GM23338 (cell line): Measurements from ENCODE around the gene TOMM6. TPM values are rescaled to one million over a fixed set of nuclear protein-coding genes. Genes with fewer than 3 reads are reported as not detected.

Experiments used
- JUNB ChIP-seq: IDR thresholded peaks from one replicate; pipeline ENCODE4 v1.6.1; 2016; ENCODE audit warnings: antibody characterized with exemption; ENCODE audit not compliant: unreplicated experiment
- NANOG ChIP-seq: IDR thresholded peaks from 2 replicates; pipeline ENCODE4 v1.6.1; 2016; ENCODE audit warnings: antibody characterized with exemption, borderline replicate concordance
- POLR2AphosphoS5 ChIP-seq: IDR thresholded peaks from 2 replicates; pipeline ENCODE4 v1.6.1; 2016; ENCODE audit warnings: antibody characterized with exemption, low read depth
- STAT1 ChIP-seq: IDR thresholded peaks from one replicate; pipeline ENCODE4 v1.6.1; 2016; ENCODE audit warnings: antibody characterized with exemption; ENCODE audit not compliant: unreplicated experiment
- ZNF331 ChIP-seq: fragments of 250-450 bp; sonication (Bioruptor Pico); IDR thresholded peaks from 2 replicates; pipeline ENCODE4 v1.5.0; 2020; ENCODE audit warnings: low read depth, mild to moderate bottlenecking, moderate library complexity
- ZNF462 ChIP-seq: fragments of 250-450 bp; sonication (Bioruptor Pico); IDR thresholded peaks from 2 replicates; pipeline ENCODE4 v1.5.0; 2020; ENCODE audit warnings: mild to moderate bottlenecking, moderate library complexity
- polyA plus RNA-seq: library from polyadenylated mRNA; unstranded; fragments of >200 nt; fragmentation: Nextera tagmentation; extraction: Ambion mirVana; gene quantifications from 2 replicates; pipeline ENCODE4 v1.2.1, GENCODE V29; 2016
- total RNA-seq: library from RNA; depleted of rRNA; stranded (reverse); fragments of >200 nt; shearing (Covaris generic); gene quantifications from 2 replicates; pipeline ENCODE4 v1.2.3, GENCODE V29; 2014
- TF ChIP-seq, protein P1 (sequence below), 2 experiments: fragments of 200-600 bp in 1 of 2; sonication (generic) in 1 of 2; conservative IDR thresholded peaks; 2 replicates each; pipeline versions ENCODE4 v1.5.1 to v1.6.1; 2016 to 2017; ENCODE audit warnings: antibody characterized with exemption in 2 of 2, low read depth in 2 of 2, mild to moderate bottlenecking in 2 of 2, moderate library complexity in 1 of 2

Gene TOMM6
- total and polyA plus RNA-seq, 2 experiments from 2014 or later, result 195 to 372 TPM

DNA sequence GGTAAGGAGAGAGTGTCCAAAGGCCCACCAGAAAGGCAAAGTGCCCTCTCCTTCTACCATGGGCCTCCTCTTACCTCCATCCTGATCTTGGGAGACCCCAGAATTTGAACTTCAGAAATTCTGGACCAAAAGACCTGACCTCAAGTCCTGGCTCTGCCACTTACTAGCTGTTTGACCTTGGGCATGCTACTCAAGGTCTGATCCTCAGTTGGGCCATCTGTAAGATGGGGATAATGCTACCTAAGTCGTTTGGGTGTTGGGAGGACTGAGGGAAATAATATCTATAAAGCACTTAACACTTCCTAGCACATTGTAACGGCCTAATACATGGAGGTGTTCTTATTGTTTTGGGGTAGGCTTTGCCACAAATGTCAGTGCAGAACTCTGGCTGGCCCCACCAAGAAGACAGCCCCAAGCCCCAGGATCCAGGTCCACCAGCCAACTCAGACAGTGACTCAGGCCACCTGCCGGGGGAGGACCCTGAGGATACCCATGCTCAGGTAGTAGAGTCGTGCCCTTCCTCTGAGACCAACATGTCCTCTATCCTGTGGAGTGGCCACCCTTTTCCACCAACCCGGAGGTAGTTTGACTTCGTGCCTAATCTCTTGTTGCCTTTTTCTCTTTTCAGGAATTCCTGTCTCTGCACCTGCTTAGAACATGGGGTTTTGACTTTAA is 4.3 kb upstream of the TOMM6 start (continued):
- no peak for TF ChIP-seq ZNF462 (CRISPR knock-in tag)
- no peak for TF ChIP-seq JUNB
- TF ChIP-seq POLR2AphosphoS5, result no peak
- TF ChIP-seq, protein P1, sequence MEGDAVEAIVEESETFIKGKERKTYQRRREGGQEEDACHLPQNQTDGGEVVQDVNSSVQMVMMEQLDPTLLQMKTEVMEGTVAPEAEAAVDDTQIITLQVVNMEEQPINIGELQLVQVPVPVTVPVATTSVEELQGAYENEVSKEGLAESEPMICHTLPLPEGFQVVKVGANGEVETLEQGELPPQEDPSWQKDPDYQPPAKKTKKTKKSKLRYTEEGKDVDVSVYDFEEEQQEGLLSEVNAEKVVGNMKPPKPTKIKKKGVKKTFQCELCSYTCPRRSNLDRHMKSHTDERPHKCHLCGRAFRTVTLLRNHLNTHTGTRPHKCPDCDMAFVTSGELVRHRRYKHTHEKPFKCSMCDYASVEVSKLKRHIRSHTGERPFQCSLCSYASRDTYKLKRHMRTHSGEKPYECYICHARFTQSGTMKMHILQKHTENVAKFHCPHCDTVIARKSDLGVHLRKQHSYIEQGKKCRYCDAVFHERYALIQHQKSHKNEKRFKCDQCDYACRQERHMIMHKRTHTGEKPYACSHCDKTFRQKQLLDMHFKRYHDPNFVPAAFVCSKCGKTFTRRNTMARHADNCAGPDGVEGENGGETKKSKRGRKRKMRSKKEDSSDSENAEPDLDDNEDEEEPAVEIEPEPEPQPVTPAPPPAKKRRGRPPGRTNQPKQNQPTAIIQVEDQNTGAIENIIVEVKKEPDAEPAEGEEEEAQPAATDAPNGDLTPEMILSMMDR (conservative IDR thresholded peaks at IDR 0.05; ENCODE audit: low read depth in 2 of 2), result no peak
- TF ChIP-seq STAT1, result no peak
- no peak for TF ChIP-seq ZNF331 (CRISPR knock-in tag)
- TF ChIP-seq NANOG, result no peak
